Activated CD4-positive, alpha-beta T cell treated with anti-CD3 and anti-CD28 coated beads for 36 hours (primary cell): ENCODE data around the gene MTOR. TPM values are rescaled to one million over a fixed set of nuclear protein-coding genes. Genes with fewer than 3 reads are reported as not detected.

Experiments
- ATAC-seq: fragments of 200-7000 bp; cut with Tn5 transposase; one replicate; pipeline ENCODE4 v1.10.0; 2021; ENCODE audit warnings: mild to moderate bottlenecking, moderate library complexity
- CTCF ChIA-PET: fragments of 350-600 bp; sonication (Branson Sonifier 250); formaldehyde crosslinking; loops from one replicate; lab custom pipeline; 2021; ENCODE audit warnings: antibody characterized with exemption; lab: Charles Lee
- POLR2A ChIA-PET: fragments of 350-600 bp; sonication (Branson Sonifier 250); formaldehyde crosslinking; loops from one replicate; lab custom pipeline; 2021; ENCODE audit warnings: antibody characterized with exemption, inconsistent platforms; lab: Charles Lee
- DNase-seq: peaks from one replicate; pipeline ENCODE4 v3.0.0-alpha.2; 2020
- H3K27ac Mint-ChIP-seq: one replicate; pipeline ENCODE4 v1.8.0; 2021; ENCODE audit warnings: mixed read lengths
- H3K27me3 Mint-ChIP-seq: one replicate; pipeline ENCODE4 v1.8.0; 2021; ENCODE audit warnings: mixed read lengths
- H3K36me3 Mint-ChIP-seq: one replicate; pipeline ENCODE4 v1.8.0; 2021; ENCODE audit warnings: low read depth, mixed read lengths
- H3K4me1 Mint-ChIP-seq: one replicate; pipeline ENCODE4 v1.8.0; 2021; ENCODE audit warnings: mixed read lengths
- H3K4me3 Mint-ChIP-seq: one replicate; pipeline ENCODE4 v1.8.0; 2021; ENCODE audit warnings: mild to moderate bottlenecking, moderate library complexity, mixed read lengths
- H3K9me3 Mint-ChIP-seq: one replicate; pipeline ENCODE4 v1.8.0; 2021; ENCODE audit warnings: low read depth, mixed read lengths
- intact Hi-C, 2 experiments: fragments of 100-400 bp; cut with DNase I in 1 of 2; cut with micrococcal nuclease in 1 of 2; formaldehyde crosslinking; loops; one replicate each; pipeline versions ENCODE4 v1.14.2 to v1.15.1; 2022 to 2024; cut with DNase I, micrococcal nuclease
- total RNA-seq, 2 experiments: library from RNA; stranded (reverse); gene quantifications; one replicate each; pipeline ENCODE4 v1.2.3, GENCODE V29; 2021

The MTOR gene
- total RNA-seq, 2 experiments from 2014 or later, result 32.3 to 36.3 TPM

- intact Hi-C loops, result no loop called here
- ATAC-seq (no peak), DNase-seq (no peak)
- no peak overlapping the region for H3K27ac Mint-ChIP-seq
- no peak overlapping the region for H3K4me3 Mint-ChIP-seq
- CTCF ChIA-PET, result interaction anchor here (0.5 to 0.6 kb wide), 2 partner anchors 75 to 108 kb away, joined by 3 read pairs; no protein-coding TSS in a partner anchor
- peaks cover 17% of the 10 kb centered on the region for H3K36me3 Mint-ChIP-seq
- no peaks in the 10 kb centered on the region for H3K27me3 Mint-ChIP-seq
- no peaks in the 10 kb centered on the region for H3K4me1 Mint-ChIP-seq
- no peaks in the 10 kb centered on the region for H3K9me3 Mint-ChIP-seq
- POLR2A ChIA-PET, result no interaction called here
Observed at GRCh38 chr1:11150326-11150725, 112.0 kb downstream of the MTOR start.

- DNase-seq (no peak), ATAC-seq (no peak)
- POLR2A ChIA-PET, result no interaction called here
- H3K36me3 Mint-ChIP-seq, result peaks cover 24% of the 10 kb centered on the region
- CTCF ChIA-PET, result interaction anchor here (0.7 to 2.4 kb wide), 3 partner anchors 45 to 579 kb away, joined by 3 to 8 read pairs (median 4); no protein-coding TSS in a partner anchor
- intact Hi-C loops, result no loop called here
- no peak overlapping the region for H3K27ac Mint-ChIP-seq
- no peaks in the 10 kb centered on the region for H3K9me3 Mint-ChIP-seq
- peaks cover 15% of the 10 kb centered on the region for H3K4me1 Mint-ChIP-seq
- H3K4me3 Mint-ChIP-seq, result no peak overlapping the region
- no peaks in the 10 kb centered on the region for H3K27me3 Mint-ChIP-seq
Observed at GRCh38 chr1:11147197-11147770, 115.1 kb downstream of the MTOR start.

GRCh38 chr1:11145741-11146140 is 116.6 kb downstream of the MTOR start:
- Mint-ChIP-seq H3K36me3 (peaks cover 27% of the 10 kb centered on the region), H3K4me1 (peaks cover 15% of the 10 kb centered on the region)
- POLR2A ChIA-PET, result interaction anchor here (0.6 kb wide), 2 partner anchors 66 to 93 kb away, joined by 5 to 11 read pairs; no protein-coding TSS in a partner anchor

GRCh38 chr1:11144570-11145256 is 117.6 kb downstream of the MTOR start:
- intact Hi-C loops, result no loop called here

More at GRCh38 chr1:11145741-11146140, 116.6 kb downstream of the MTOR start:
- ATAC-seq (no peak), DNase-seq (no peak)
- no peaks in the 10 kb centered on the region for H3K9me3 Mint-ChIP-seq
- intact Hi-C loops, result no loop called here
- CTCF ChIA-PET, result interaction anchor here (0.6 to 1.5 kb wide), 4 partner anchors 13 to 370 kb away, joined by 3 read pairs; no protein-coding TSS in a partner anchor
- no peak overlapping the region for H3K4me3 Mint-ChIP-seq
- no peak overlapping the region for H3K27ac Mint-ChIP-seq
- H3K27me3 Mint-ChIP-seq, result no peaks in the 10 kb centered on the region

GRCh38 chr1:11143907-11144306 is 118.4 kb downstream of the MTOR start:
- peaks cover 15% of the 10 kb centered on the region for H3K4me1 Mint-ChIP-seq
- peaks cover 28% of the 10 kb centered on the region for H3K36me3 Mint-ChIP-seq
- ChIA-PET POLR2A (interaction anchor here (0.5 kb wide), 1 partner anchor 44 kb away, joined by 3 read pairs; the partner anchor contains the start of gene EXOSC10), CTCF (interaction anchor here (3.0 kb wide), 1 partner anchor 106 kb away, joined by 10 read pairs; no protein-coding TSS in a partner anchor)
- ATAC-seq (peak; percentile 74), DNase-seq (peak; percentile 26)
- intact Hi-C loops, result no loop called here
- H3K9me3 Mint-ChIP-seq, result no peaks in the 10 kb centered on the region
- H3K27me3 Mint-ChIP-seq, result no peaks in the 10 kb centered on the region
- peak overlapping the region; percentile 83 for H3K27ac Mint-ChIP-seq
- H3K4me3 Mint-ChIP-seq, result no peak overlapping the region

More at GRCh38 chr1:11144570-11145256, 117.6 kb downstream of the MTOR start:
- Mint-ChIP-seq H3K9me3 (no peaks in the 10 kb centered on the region), H3K27ac (peak overlapping the region; percentile 83), H3K4me1 (peaks cover 15% of the 10 kb centered on the region), H3K27me3 (no peaks in the 10 kb centered on the region), H3K4me3 (no peak overlapping the region), H3K36me3 (peaks cover 27% of the 10 kb centered on the region)
- DNase-seq (no peak), ATAC-seq (no peak)
- POLR2A ChIA-PET, result interaction anchor here (0.5 kb wide), 1 partner anchor 45 kb away, joined by 3 read pairs; the partner anchor contains the start of gene EXOSC10
- CTCF ChIA-PET, result interaction anchor here (0.6 to 3.0 kb wide), 4 partner anchors 12 to 581 kb away, joined by 3 to 10 read pairs (median 3); no protein-coding TSS in a partner anchor

- no peak overlapping the region for H3K4me3 Mint-ChIP-seq
- intact Hi-C loops, result no loop called here
- ATAC-seq, result no peak
- no peaks in the 10 kb centered on the region for H3K27me3 Mint-ChIP-seq
- ChIA-PET POLR2A (no interaction called here), CTCF (interaction anchor here (3.0 kb wide), 1 partner anchor 105 kb away, joined by 10 read pairs; no protein-coding TSS in a partner anchor)
- H3K9me3 Mint-ChIP-seq, result no peaks in the 10 kb centered on the region
- DNase-seq, result no peak
- peak overlapping the region; percentile 83 for H3K27ac Mint-ChIP-seq
- peaks cover 30% of the 10 kb centered on the region for H3K36me3 Mint-ChIP-seq
- peaks cover 15% of the 10 kb centered on the region for H3K4me1 Mint-ChIP-seq
Observed at GRCh38 chr1:11143401-11143800, 119.0 kb downstream of the MTOR start.

GRCh38 chr1:11142618-11143391 is 119.5 kb downstream of the MTOR start:
- H3K4me1 Mint-ChIP-seq, result peaks cover 15% of the 10 kb centered on the region
- H3K9me3 Mint-ChIP-seq, result no peaks in the 10 kb centered on the region
- CTCF ChIA-PET, result interaction anchor here (0.7 to 3.0 kb wide), 3 partner anchors 10 to 104 kb away, joined by 3 to 10 read pairs (median 3); no protein-coding TSS in a partner anchor
- intact Hi-C loops, result no loop called here
- DNase-seq (no peak), ATAC-seq (no peak)
- no peaks in the 10 kb centered on the region for H3K27me3 Mint-ChIP-seq
- H3K27ac Mint-ChIP-seq, result no peak overlapping the region
- POLR2A ChIA-PET, result no interaction called here
- peaks cover 30% of the 10 kb centered on the region for H3K36me3 Mint-ChIP-seq
- no peak overlapping the region for H3K4me3 Mint-ChIP-seq

GRCh38 chr1:11138952-11139351 is 123.4 kb downstream of the MTOR start:
- DNase-seq (no peak), ATAC-seq (no peak)
- Mint-ChIP-seq H3K4me1 (peaks cover 6% of the 10 kb centered on the region), H3K27me3 (no peaks in the 10 kb centered on the region), H3K27ac (peak overlapping the region; percentile 56), H3K36me3 (peaks cover 18% of the 10 kb centered on the region), H3K9me3 (no peaks in the 10 kb centered on the region), H3K4me3 (no peak overlapping the region)
- intact Hi-C loops, result no loop called here
- ChIA-PET POLR2A (no interaction called here), CTCF (interaction anchor here (1.0 kb wide), 1 partner anchor 101 kb away, joined by 4 read pairs; no protein-coding TSS in a partner anchor)

GRCh38 chr1:11138029-11138428 is 124.3 kb downstream of the MTOR start:
- DNase-seq (no peak), ATAC-seq (no peak)
- no peaks in the 10 kb centered on the region for H3K27me3 Mint-ChIP-seq
- H3K9me3 Mint-ChIP-seq, result no peaks in the 10 kb centered on the region
- ChIA-PET POLR2A (no interaction called here), CTCF (no interaction called here)
- peaks cover 17% of the 10 kb centered on the region for H3K36me3 Mint-ChIP-seq
- H3K27ac Mint-ChIP-seq, result no peak overlapping the region
- intact Hi-C loops, result no loop called here
- no peaks in the 10 kb centered on the region for H3K4me1 Mint-ChIP-seq
- no peak overlapping the region for H3K4me3 Mint-ChIP-seq

- POLR2A ChIA-PET, result no interaction called here
- intact Hi-C loops, result no loop called here
- Mint-ChIP-seq H3K27me3 (no peaks in the 10 kb centered on the region), H3K4me1 (no peaks in the 10 kb centered on the region), H3K4me3 (no peak overlapping the region), H3K27ac (no peak overlapping the region), H3K9me3 (no peaks in the 10 kb centered on the region), H3K36me3 (peaks cover 28% of the 10 kb centered on the region)
- CTCF ChIA-PET, result no interaction called here
- ATAC-seq, result no peak
- no peak for DNase-seq
Observed at GRCh38 chr1:11134898-11135266, 127.5 kb downstream of the MTOR start.
